Muscle layer of colon (tissue), 2 donors: ENCODE measurements around the gene ITSN1.
"Not testable (repeated sequence)": the region's sequence is repeated elsewhere in the genome, so short reads cannot be mapped to it uniquely, and the experiment has no call there.

Experiments used
- H3K27ac ChIP-seq: one replicate; pipeline ENCODE4 v1.7.0; 2013; ENCODE audit warnings: low read depth, mild to moderate bottlenecking, low read length, moderate library complexity
- H3K27me3 ChIP-seq, 2 donors: one replicate each; pipeline ENCODE4 v1.7.0; 2013; ENCODE audit warnings: low read length in 2 of 2, mild to moderate bottlenecking in 2 of 2; ENCODE audit not compliant: insufficient read depth in 2 of 2, control insufficient read depth in 1 of 2
- H3K36me3 ChIP-seq: one replicate; pipeline ENCODE4 v1.7.0; 2013; ENCODE audit warnings: mild to moderate bottlenecking, low read length; ENCODE audit not compliant: insufficient read depth
- H3K4me1 ChIP-seq: one replicate; pipeline ENCODE4 v1.7.0; 2013; ENCODE audit warnings: mild to moderate bottlenecking, low read length; ENCODE audit not compliant: insufficient read depth
- H3K4me3 ChIP-seq, 2 donors: one replicate each; pipeline ENCODE4 v1.7.0; 2013; ENCODE audit warnings: low read length in 2 of 2, low read depth in 1 of 2, mild to moderate bottlenecking in 1 of 2, moderate library complexity in 1 of 2
- H3K9ac ChIP-seq: one replicate; pipeline ENCODE4 v1.7.0; 2013; ENCODE audit warnings: low read length
- H3K9me3 ChIP-seq: one replicate; pipeline ENCODE4 v1.7.0; 2013; ENCODE audit warnings: mild to moderate bottlenecking, low read length
- donor health status: abdominal sarcoma.
- donor health status: Adenocarcinoma of cecum.

Gene ITSN1

GRCh38 chr21:33775100-33775828 lies 133.0 kb downstream of the ITSN1 start:
- Histone ChIP-seq H3K9me3 (no peaks in the 10 kb centered on the region), H3K36me3 (peaks cover 31% of the 10 kb centered on the region), H3K9ac (no peak overlapping the region), H3K27me3 (no peaks in the 10 kb centered on the region), H3K4me1 (no peaks in the 10 kb centered on the region), H3K27ac (no peak overlapping the region), H3K4me3 (no peak overlapping the region)

- H3K9ac ChIP-seq, result no peak overlapping the region
- H3K36me3 ChIP-seq, result no peaks in the 10 kb centered on the region
- H3K4me1 ChIP-seq, result no peaks in the 10 kb centered on the region
- no peaks in the 10 kb centered on the region for H3K9me3 ChIP-seq
- H3K4me3 ChIP-seq, result no peak overlapping the region
- H3K27me3 ChIP-seq, result no peaks in the 10 kb centered on the region
- no peak overlapping the region for H3K27ac ChIP-seq
Measured at GRCh38 chr21:33780631-33781030, 138.3 kb downstream of the ITSN1 start.

- no peak overlapping the region for H3K9ac ChIP-seq
- no peaks in the 10 kb centered on the region for H3K9me3 ChIP-seq
- H3K36me3 ChIP-seq, result no peaks in the 10 kb centered on the region
- H3K4me3 ChIP-seq, result no peak overlapping the region
- no peaks in the 10 kb centered on the region for H3K27me3 ChIP-seq
- no peak overlapping the region for H3K27ac ChIP-seq
- no peaks in the 10 kb centered on the region for H3K4me1 ChIP-seq
Measured at GRCh38 chr21:33781121-33781520, 138.8 kb downstream of the ITSN1 start.

GRCh38 chr21:33783187-33783979 lies 141.1 kb downstream of the ITSN1 start:
- no peaks in the 10 kb centered on the region for H3K36me3 ChIP-seq
- H3K4me3 ChIP-seq, result no peak overlapping the region
- no peak overlapping the region for H3K27ac ChIP-seq

GRCh38 chr21:33787431-33787830 lies 145.1 kb downstream of the ITSN1 start:
- no peaks in the 10 kb centered on the region for H3K4me1 ChIP-seq
- no peak overlapping the region for H3K4me3 ChIP-seq
- H3K27me3 ChIP-seq, result no peaks in the 10 kb centered on the region
- H3K9ac ChIP-seq, result no peak overlapping the region
- H3K9me3 ChIP-seq, result no peaks in the 10 kb centered on the region
- H3K27ac ChIP-seq, result no peak overlapping the region
- H3K36me3 ChIP-seq, result no peaks in the 10 kb centered on the region

More at GRCh38 chr21:33783187-33783979, 141.1 kb downstream of the ITSN1 start:
- Histone ChIP-seq H3K27me3 (no peaks in the 10 kb centered on the region), H3K9me3 (no peaks in the 10 kb centered on the region), H3K4me1 (no peaks in the 10 kb centered on the region), H3K9ac (no peak overlapping the region)

- not testable (repeated sequence) for H3K4me1 ChIP-seq, H3K27me3 ChIP-seq, H3K9me3 ChIP-seq, H3K36me3 ChIP-seq, H3K4me3 ChIP-seq, H3K27ac ChIP-seq, H3K9ac ChIP-seq
Measured at GRCh38 chr21:33788438-33788837, 146.1 kb downstream of the ITSN1 start.

GRCh38 chr21:33789697-33790096 lies 147.4 kb downstream of the ITSN1 start:
- Histone ChIP-seq H3K27me3 (no peaks in the 10 kb centered on the region), H3K27ac (no peak overlapping the region)

GRCh38 chr21:33791073-33791472 lies 148.8 kb downstream of the ITSN1 start:
- Histone ChIP-seq H3K4me1 (no peaks in the 10 kb centered on the region), H3K36me3 (peaks cover 6% of the 10 kb centered on the region), H3K9me3 (no peaks in the 10 kb centered on the region), H3K27ac (no peak overlapping the region), H3K27me3 (no peaks in the 10 kb centered on the region), H3K4me3 (no peak overlapping the region), H3K9ac (no peak overlapping the region)

More at GRCh38 chr21:33789697-33790096, 147.4 kb downstream of the ITSN1 start:
- Histone ChIP-seq H3K4me1 (no peaks in the 10 kb centered on the region), H3K9ac (no peak overlapping the region), H3K9me3 (no peaks in the 10 kb centered on the region), H3K4me3 (no peak overlapping the region), H3K36me3 (peaks cover 6% of the 10 kb centered on the region)

GRCh38 chr21:33794596-33794995 lies 152.3 kb downstream of the ITSN1 start:
- peaks cover 12% of the 10 kb centered on the region for H3K36me3 ChIP-seq
- no peaks in the 10 kb centered on the region for H3K27me3 ChIP-seq
- no peaks in the 10 kb centered on the region for H3K9me3 ChIP-seq
- no peaks in the 10 kb centered on the region for H3K4me1 ChIP-seq
- no peak overlapping the region for H3K4me3 ChIP-seq
- H3K27ac ChIP-seq, result no peak overlapping the region
- H3K9ac ChIP-seq, result no peak overlapping the region

- Histone ChIP-seq H3K9ac (no peak overlapping the region), H3K4me3 (no peak overlapping the region), H3K36me3 (peaks cover 12% of the 10 kb centered on the region)
Measured at GRCh38 chr21:33797565-33797964, 155.3 kb downstream of the ITSN1 start.

GRCh38 chr21:33799378-33800090 lies 157.2 kb downstream of the ITSN1 start:
- Histone ChIP-seq H3K9me3 (no peaks in the 10 kb centered on the region), H3K4me3 (no peak overlapping the region), H3K4me1 (peaks cover 18% of the 10 kb centered on the region), H3K27me3 (no peaks in the 10 kb centered on the region), H3K36me3 (peaks cover 5% of the 10 kb centered on the region), H3K9ac (no peak overlapping the region), H3K27ac (no peak overlapping the region)

More at GRCh38 chr21:33797565-33797964, 155.3 kb downstream of the ITSN1 start:
- H3K27me3 ChIP-seq, result no peaks in the 10 kb centered on the region
- no peak overlapping the region for H3K27ac ChIP-seq
- peaks cover 14% of the 10 kb centered on the region for H3K4me1 ChIP-seq
- no peaks in the 10 kb centered on the region for H3K9me3 ChIP-seq
